ENCODE results near the gene LRRC4C.

Gene LRRC4C

GRCh38 chr11:41254966-41255365 is 204.5 kb downstream of the LRRC4C start:
- DNase-seq (ENCODE audit: low read depth, low spot score), result no peak

- DNase-seq (ENCODE audit: low read depth, low spot score), result no peak
Observed at GRCh38 chr11:41250408-41250935, 209.0 kb downstream of the LRRC4C start.

- DNase-seq (ENCODE audit: low read depth, low spot score), result no peak
Observed at GRCh38 chr11:41247621-41248020, 211.8 kb downstream of the LRRC4C start.

GRCh38 chr11:41246399-41246745 is 213.1 kb downstream of the LRRC4C start:
- DNase-seq (ENCODE audit: low read depth, low spot score), result no peak

GRCh38 chr11:41245704-41246398 is 213.6 kb downstream of the LRRC4C start:
- DNase-seq (ENCODE audit: low read depth, low spot score), result no peak

- DNase-seq (ENCODE audit: low read depth, low spot score), result no peak
Observed at GRCh38 chr11:41245184-41245583, 214.3 kb downstream of the LRRC4C start.

GRCh38 chr11:41237382-41237781 is 222.1 kb downstream of the LRRC4C start:
- no peak for DNase-seq (ENCODE audit: low read depth, low spot score)

- no peak for DNase-seq (ENCODE audit: low read depth, low spot score)
Observed at GRCh38 chr11:41235668-41236067, 223.8 kb downstream of the LRRC4C start.

- no peak for DNase-seq (ENCODE audit: low read depth, low spot score)
Observed at GRCh38 chr11:41225856-41226633, 233.4 kb downstream of the LRRC4C start.

- DNase-seq (ENCODE audit: low read depth, low spot score), result no peak
Observed at GRCh38 chr11:41222236-41222635, 237.2 kb downstream of the LRRC4C start.

GRCh38 chr11:41206388-41206787 is 253.1 kb downstream of the LRRC4C start:
- DNase-seq (ENCODE audit: low read depth, low spot score), result no peak

GRCh38 chr11:41201156-41201555 is 258.3 kb downstream of the LRRC4C start:
- no peak for DNase-seq (ENCODE audit: low read depth, low spot score)

- no peak for DNase-seq (ENCODE audit: low read depth, low spot score)
Observed at GRCh38 chr11:41190437-41191082, 268.9 kb downstream of the LRRC4C start.

- no peak for DNase-seq (ENCODE audit: low read depth, low spot score)
Observed at GRCh38 chr11:41189701-41190436, 269.6 kb downstream of the LRRC4C start.

- no peak for DNase-seq (ENCODE audit: low read depth, low spot score)
Observed at GRCh38 chr11:41177791-41178190, 281.7 kb downstream of the LRRC4C start.

- no peak for DNase-seq (ENCODE audit: low read depth, low spot score)
Observed at GRCh38 chr11:41175304-41175972, 284.0 kb downstream of the LRRC4C start.

GRCh38 chr11:41146326-41146725 is 313.1 kb downstream of the LRRC4C start:
- DNase-seq (ENCODE audit: low read depth, low spot score), result no peak

- no peak for DNase-seq (ENCODE audit: low read depth, low spot score)
Observed at GRCh38 chr11:41145420-41145819, 314.0 kb downstream of the LRRC4C start.

GRCh38 chr11:41134971-41135370 is 324.5 kb downstream of the LRRC4C start:
- DNase-seq (ENCODE audit: low read depth, low spot score), result no peak

- DNase-seq (ENCODE audit: low read depth, low spot score), result no peak
Observed at GRCh38 chr11:41133023-41133422, 326.4 kb downstream of the LRRC4C start.

GRCh38 chr11:41121600-41121999 is 337.9 kb downstream of the LRRC4C start:
- DNase-seq (ENCODE audit: low read depth, low spot score), result no peak
